ENCODE measurements around the gene OPA3.

OPA3 gene

DNA sequence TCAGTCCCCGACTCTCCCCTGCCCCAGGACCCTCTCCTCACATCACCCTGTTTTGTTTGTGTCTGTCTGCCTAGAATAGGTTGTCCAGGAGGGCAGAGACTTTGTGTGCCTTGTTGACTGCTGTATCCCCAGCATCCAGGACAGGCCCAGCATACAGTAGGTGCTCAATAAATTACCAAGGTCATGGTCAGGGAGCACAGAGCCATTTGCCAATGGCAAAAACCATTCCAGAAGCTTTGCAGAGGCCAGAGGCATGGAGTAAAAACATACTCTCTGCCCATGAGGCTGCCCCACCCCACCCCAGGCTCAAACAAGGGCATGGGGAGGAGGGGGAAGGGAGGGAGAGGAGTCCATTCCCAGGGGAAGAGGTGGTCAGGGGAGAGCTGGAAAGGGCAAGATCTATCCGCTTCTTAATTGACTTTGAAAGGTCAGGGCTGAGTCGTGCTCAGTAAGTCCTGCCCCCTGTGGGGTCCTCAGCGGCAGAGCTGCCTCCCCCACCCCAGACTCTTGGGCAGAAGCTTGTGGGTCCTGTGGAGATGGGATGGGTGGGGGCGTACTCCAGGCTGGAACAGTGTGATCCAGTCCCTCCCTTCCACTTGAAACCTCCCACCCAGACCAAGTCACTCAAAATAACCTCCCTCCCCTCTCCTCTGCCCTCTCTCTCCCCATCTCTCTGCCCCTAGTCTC lies 13.0 kb upstream of the OPA3 start:
- no peak for DNase-seq

- DNase-seq = no peak
Measured at GRCh38 chr19:45595814-45596213, 11.2 kb upstream of the OPA3 start.

DNA sequence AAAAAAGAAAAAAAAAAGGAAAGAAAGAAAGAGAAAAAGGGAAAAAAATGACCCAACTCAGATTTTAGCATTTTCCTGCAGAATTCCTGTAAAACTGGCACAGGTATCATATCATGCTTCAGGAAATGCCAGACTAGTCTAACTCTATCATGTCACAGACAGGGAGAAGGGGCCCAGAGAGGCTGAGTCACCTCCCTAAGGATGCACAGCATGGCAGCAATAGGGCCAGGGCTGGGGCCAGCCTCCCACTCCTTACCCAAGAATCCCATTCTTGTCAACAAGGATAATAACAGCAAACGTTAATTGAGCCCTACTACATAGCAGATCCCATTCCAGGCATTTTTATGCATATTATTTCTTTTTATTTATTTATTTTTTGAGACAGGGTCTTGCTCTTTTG lies 8.9 kb upstream of the OPA3 start:
- DNase-seq = no peak

- DNase-seq = no peak
Measured at GRCh38 chr19:45592366-45592765, 7.8 kb upstream of the OPA3 start.

GRCh38 chr19:45591638-45592005 lies 7.0 kb upstream of the OPA3 start:
- no peak for DNase-seq

- peak; percentile 23 to 38 for DNase-seq
Measured at GRCh38 chr19:45591004-45591637, 6.5 kb upstream of the OPA3 start.

DNA sequence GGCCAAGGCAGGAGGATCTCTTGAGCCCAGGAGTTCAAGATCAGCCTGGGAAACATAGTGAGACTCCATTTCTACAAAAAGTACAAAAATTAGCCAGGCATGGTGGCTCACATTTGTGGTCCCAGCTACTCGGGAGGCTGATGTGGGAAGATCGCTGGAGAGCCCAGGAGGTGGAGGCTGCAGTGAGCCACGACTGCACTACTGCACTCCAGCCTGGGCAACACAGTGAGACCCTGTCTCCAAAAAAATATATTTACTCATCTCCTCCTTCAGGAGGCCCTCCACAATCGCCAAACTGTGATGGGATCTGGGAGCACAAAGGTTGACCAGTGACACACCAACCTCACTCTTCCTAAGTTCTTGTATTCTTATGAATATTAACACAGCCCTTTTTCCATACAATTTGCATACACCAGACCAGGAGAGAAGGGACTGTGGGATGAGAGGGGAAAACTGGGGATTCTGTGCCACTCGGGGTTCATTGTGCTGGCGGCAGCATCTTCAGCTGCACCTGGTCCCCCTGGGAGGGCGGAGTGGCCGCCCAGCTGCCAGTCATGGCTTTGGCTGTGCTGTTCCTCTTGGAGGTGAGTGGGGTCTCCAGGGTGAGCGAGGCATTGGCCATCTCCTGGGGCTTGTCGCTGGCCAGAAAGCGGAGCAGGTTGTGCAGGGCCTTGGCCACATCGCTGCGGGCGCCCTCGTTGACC lies 5.8 kb upstream of the OPA3 start:
- DNase-seq = no peak

DNA sequence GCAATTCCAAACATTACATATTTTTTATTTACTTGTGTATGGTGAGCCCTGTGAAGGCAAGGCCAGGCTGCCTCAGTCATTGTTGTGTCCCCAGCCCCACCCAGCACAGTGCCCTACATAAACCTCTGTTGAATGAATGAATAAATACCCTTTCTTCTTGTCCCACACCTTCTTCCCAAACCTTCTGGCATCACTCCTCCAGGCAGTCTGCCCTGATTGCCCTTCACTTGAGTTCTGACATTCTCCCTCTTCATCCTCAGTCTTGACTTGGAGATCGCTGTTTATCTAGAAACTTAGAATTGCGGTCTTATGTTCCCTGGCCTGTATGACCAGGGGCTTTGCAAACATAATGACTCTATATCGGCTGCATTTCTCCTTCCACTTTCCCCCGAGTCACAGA lies 5.2 kb upstream of the OPA3 start:
- DNase-seq = no peak

DNA sequence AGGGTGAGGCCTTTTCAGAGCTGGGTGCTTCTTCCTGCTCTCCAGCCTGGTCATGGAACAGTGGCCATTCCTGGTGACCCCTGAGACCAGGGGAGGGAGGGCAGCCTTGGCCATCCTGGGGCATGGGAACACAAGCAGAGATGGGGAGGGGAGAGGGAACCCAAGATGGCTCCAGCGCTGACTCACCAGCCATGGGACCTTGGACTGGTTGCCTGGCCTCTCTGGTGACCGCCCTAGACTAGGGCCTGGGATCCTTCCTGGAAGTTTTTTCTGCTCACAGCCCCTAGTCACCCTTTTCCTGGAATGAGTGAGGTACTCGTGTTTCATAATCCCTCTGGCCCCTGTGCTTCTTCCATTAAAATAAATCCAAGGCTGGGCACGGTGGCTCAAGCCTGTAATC lies 3.3 kb upstream of the OPA3 start:
- DNase-seq = no peak

GRCh38 chr19:45585158-45585577 lies 566 bp upstream of the OPA3 start:
- DNase-seq = no peak

DNA sequence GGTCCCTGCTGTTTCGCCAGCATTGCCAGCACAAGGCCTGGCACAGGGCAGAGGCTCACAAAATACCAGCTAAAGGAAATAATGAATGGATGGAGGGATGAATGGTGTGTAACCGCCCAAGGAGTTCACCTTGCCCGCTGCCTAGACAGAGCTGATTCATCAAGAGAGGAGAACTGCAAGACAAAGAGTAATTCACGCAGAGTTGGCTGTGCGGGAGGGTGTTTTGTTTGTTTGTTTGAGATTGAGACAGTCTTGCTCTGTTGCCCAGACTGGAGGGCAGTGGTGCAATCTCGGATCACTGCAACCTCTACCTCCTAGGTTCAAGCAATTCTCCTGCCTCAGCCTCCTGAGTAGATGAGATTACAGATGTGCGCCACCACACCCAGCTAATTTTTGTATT lies 3.0 kb downstream of the OPA3 start:
- DNase-seq = no peak

DNA sequence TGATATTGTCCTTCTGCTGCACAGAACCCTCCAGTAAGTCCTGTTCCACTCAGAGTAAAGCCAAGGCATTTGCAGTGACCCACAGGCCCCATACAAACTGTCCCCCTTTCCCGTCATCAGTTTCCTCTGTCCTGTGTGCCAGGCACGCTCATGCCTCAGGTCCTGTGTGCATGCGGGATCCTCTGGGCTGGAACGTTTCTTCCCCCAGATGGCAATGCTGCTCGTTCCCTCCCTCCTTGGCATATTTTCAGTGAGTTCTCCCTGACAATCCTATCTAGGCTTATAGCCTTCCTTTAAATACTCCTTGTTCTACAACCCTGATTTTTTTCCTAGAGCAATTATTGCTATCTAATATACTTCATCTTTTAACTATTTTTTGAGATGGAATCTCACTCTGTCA lies 5.7 kb downstream of the OPA3 start:
- no peak for DNase-seq

DNA sequence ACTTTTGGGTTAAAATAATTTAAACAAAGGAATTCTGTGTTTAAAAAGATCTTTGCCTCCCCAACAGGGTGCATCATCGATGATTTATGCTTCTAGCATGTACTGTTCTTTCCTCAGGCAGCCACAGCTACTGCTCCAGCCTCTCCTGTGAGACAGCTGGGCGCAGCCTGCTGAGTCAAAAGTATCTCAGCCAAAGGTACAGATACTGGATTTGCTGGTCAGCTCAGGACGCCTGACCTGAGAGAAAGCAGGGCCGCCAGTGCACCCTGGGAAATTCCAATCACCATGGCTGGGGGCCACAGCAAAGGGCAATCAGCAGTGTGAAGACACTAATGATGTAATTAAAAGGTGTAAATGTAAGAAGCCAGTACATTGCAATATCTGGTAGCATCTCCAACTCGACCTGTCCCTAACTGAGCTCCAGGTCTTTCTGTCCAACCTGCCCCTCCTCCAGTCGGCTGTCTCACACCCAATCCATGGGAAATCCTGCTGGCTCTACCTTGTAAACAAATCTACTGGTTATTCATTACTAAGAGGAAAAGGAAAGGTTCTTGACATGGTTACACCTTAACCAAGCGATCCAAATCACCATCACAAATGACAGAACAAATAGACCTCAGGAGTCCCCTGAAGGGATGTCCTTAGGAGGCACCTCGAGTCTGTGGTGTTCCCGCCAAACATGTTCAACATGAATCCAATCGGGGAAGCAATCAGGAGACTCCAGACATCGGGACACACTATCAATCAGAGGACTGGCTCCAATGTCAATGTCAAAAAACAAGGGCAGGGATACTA lies 7.3 kb downstream of the OPA3 start:
- no peak for DNase-seq

GRCh38 chr19:45576682-45577081 lies 7.9 kb downstream of the OPA3 start:
- DNase-seq = no peak

DNA sequence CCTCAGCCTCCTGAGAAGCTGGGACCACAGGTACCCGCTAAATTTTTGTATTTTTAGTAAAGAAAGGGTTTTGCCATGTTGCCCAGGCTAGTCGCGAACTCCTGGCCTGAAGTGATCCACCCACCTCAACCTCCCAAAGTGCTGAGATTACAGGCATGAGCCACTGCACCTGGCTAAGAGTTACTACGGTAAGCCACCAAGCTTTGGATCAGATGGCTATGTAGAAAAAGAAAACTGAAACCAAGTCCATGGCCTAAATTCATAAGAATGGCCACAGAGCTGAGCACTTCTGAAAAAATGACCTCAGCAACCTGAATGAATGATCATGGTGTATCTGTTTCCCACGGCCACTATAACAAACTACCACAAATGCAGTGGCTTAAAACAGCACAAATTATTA lies 9.4 kb downstream of the OPA3 start:
- DNase-seq = no peak

DNA sequence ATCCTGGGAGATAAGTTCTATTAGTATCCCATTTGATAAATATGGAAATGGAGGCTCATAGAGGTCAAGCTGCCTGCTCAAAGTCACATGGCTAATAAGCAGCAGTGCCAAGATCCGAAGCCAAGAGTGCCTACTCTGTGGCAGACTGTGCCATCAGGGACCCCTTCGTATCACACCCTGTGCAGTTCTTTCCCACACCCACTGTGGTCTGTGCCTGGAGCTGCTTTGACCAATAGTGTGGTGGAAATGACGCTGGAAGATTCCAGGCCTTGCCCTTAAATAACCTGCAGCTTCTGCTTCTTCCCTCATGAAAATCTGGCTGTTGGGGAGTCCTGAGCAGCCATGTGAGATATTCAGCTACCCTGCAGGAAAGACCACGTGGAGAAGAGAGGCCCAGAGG lies 10.1 kb downstream of the OPA3 start:
- DNase-seq = no peak

DNA sequence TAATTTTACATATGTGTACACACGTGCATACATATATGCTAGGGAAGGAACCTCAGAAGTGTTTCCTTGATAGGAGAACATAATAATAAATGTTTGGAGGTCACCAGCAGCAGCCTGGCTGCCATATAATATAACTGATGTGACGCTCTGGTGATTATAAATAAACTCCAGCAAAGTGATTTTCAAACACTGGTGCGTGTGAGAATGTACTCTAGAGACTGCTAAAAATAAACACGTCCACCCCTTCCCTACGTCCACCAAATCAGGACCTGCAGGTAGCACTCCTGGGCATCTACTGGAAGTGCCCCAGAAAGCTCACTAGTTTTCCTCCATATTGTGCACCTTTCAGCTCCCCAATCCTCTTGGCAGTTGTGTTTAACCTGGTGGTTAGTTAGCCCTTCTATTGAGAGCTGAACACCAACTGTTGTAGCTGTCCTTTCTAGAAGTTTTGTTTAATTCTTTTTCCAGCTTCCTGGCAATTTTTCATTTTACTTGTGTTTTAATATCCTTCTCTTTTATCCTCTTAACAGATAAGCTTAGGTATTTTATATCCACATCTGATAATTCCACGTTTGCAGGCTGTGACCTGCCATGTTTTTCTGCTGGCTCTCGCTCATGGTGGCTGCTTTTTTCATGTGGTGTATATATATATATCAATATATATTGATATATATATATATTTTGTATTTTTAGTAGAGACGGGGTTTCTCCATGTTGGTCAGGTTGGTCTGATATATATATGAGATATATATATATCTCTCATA lies 13.0 kb downstream of the OPA3 start:
- DNase-seq = no peak

DNA sequence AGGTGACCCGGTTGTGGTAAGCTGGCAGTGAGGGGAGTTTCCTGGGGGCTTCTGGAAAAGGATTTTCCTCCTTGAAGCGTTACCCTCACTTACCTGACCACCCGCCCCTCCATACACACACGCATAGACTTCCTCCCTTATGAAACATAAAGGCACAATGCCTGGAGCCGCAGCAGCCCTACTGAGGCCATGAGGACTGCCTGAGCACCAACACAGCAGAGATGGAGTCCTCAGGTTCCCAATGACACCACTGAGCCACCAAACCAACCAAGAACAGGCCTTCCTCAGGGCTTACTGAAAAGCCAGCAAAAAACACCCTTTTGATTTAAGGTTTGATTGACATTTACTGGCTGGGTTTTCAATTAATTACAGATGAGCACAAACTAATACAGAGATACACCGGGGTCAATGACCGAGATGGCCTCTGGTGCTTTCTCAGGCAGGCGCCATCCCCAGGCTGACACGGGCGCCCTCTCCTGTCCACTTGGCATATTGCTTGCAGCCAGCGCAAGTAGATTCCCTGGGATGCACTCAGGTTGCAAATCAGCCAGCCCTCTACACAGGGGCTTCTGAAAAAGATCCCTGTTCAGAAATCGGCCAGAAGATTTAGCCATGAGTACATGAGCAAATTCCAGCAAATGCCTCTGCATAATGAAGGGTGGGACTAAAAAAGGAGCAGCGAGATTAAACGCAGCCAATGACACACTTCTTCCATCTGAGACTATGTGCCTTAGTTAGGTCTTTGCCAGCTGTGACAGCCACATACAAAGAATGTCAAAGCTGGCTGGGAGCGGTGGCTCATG lies 14.8 kb downstream of the OPA3 start:
- peak; percentile 28 to 52 for DNase-seq

DNA sequence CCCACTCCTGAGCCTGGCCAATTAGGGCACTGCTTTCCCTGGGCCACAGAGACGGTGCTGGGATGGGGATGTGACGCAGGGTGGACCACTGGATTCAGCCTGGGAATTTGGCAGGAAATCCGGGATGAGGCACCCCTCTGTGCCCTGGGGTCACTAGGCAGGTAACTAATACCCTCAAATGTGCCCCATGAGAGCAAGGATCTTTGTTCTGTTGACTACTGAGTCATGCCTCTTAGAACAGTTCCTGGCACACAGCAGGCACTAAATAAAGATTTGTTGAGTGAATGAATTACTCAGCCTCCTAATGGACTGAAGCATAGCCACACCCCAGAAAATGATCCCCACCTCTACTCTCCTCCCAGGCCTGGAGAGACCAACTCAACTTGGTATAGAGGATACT lies 15.9 kb downstream of the OPA3 start:
- DNase-seq = no peak

DNA sequence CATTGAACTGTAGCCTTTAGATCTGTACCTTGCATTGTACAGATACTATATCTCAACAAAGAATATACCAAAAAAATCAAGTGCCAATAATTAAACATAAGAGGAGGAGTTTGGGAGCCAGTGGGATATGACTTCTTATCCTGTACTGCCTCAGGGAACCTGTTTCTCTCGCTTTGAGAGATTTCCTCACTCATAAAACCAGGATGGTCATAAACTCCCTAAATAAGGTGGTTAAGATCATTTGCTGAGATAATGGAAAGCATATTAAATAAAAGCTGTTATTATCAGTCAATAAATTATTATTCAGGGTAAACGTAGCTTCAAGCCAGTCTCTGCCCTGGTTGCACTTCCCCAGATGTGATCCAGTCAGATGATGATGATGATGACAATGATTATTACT lies 17.0 kb downstream of the OPA3 start:
- no peak for DNase-seq

DNA sequence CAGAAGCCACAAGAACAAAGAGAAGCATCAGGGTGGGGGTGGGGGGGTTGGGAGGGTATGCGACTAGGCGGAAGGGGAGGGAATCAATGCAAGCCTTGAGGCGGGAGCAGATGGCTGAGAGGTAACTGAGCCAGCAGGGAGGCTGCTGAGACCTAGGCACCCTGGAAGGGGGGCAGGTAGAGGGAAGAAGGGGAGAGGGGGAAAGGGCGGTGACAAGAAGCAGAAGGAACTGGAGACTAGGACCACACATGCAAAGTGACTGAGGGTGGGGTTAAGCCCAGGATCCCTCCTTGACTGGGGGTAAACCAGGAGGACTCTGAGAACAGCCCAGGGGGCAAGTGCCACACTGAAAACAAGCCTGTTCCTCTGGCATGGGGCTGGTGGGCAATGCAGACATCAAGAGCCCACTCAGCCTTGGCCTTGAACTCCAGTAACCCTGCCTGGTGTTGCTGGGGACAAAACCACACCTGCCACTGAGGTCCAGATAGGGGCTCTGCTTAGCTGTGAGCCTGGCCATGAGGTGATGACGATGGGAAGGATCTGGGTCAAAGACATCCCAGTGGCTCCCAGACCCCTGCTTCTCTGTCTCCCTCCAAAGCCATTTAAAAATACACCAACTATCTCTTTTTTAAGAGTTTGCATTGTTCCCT lies 20.3 kb downstream of the OPA3 start:
- DNase-seq = no peak

Measured in activated CD4-positive, alpha-beta T cell treated with anti-CD3 and anti-CD28 coated beads for 4 hours (primary cell).